GM10266 (cell line): ENCODE results near the gene TTLL8.

Experiments used
- DNase-seq: peaks from one replicate; pipeline ENCODE4 v3.0.0; 2012; ENCODE audit errors: extremely low spot score
- CTCF ChIP-seq: IDR thresholded peaks from 2 replicates; pipeline ENCODE4 v1.5.1; 2012; ENCODE audit warnings: mild to moderate bottlenecking, low read depth; ENCODE audit not compliant: control insufficient read depth, insufficient read depth; ENCODE audit errors: missing control alignments

Gene TTLL8

GRCh38 chr22:50014053-50014501 lies 44.0 kb downstream of the TTLL8 start:
- DNase-seq, result no peak
- no peak for TF ChIP-seq CTCF

GRCh38 chr22:50012211-50013181 lies 45.6 kb downstream of the TTLL8 start, which contains the start of gene IL17REL:
Gene IL17REL, minus strand, starts transcription at chr22:50012765. Its CDS starts 119 bp downstream, at chr22:50012646.
- no peak for DNase-seq
- no peak for TF ChIP-seq CTCF

- no peak for DNase-seq
- TF ChIP-seq CTCF, result no peak
Observed at GRCh38 chr22:50011447-50012210, 46.5 kb downstream of the TTLL8 start.

- TF ChIP-seq CTCF, result no peak
- peak; percentile 92 for DNase-seq
Observed at GRCh38 chr22:50010676-50011446, 47.2 kb downstream of the TTLL8 start.

- DNase-seq, result no peak
- TF ChIP-seq CTCF, result no peak
Observed at GRCh38 chr22:50009765-50010675, 48.1 kb downstream of the TTLL8 start.

- DNase-seq, result no peak
- TF ChIP-seq CTCF, result no peak
Observed at GRCh38 chr22:50009251-50009650, 48.8 kb downstream of the TTLL8 start.
